SU-DHL-6 (cell line): ENCODE data around the gene PLSCR5.

Experiments used
- H2AFZ ChIP-seq: fragments of 200-600 bp; sonication (generic); 2 replicates; pipeline ENCODE4 v1.6.1; 2014; ENCODE audit warnings: low read depth, mild to moderate bottlenecking, moderate library complexity, mixed read lengths, antibody characterized with exemption, low read length; ENCODE audit not compliant: severe bottlenecking
- H3F3A ChIP-seq: fragments of 200-600 bp; shearing (Covaris generic); 2 replicates; pipeline ENCODE4 v1.6.0; 2016; ENCODE audit warnings: antibody characterized with exemption, mild to moderate bottlenecking; ENCODE audit not compliant: insufficient read depth
- H3K27ac ChIP-seq: fragments of 200-600 bp; sonication (generic); 2 replicates; pipeline ENCODE4 v1.5.1; 2016; ENCODE audit warnings: low read depth, mild to moderate bottlenecking, low read length, moderate library complexity, mixed read lengths
- H3K27me3 ChIP-seq: fragments of 200-600 bp; sonication (generic), shearing (Covaris generic); 2 replicates; pipeline ENCODE4 v1.6.0; 2014; ENCODE audit warnings: mild to moderate bottlenecking, low read length
- H3K36me3 ChIP-seq: fragments of 200-600 bp; sonication (generic); 2 replicates; pipeline ENCODE4 v1.6.1; 2014; ENCODE audit warnings: mild to moderate bottlenecking, low read length, mixed read lengths
- H3K4me2 ChIP-seq: fragments of 300-600, 200-600 bp; shearing (Covaris generic), sonication (generic); 2 replicates; pipeline ENCODE4 v1.6.0; 2014; ENCODE audit warnings: low read length, low read depth, mild to moderate bottlenecking; ENCODE audit not compliant: poor library complexity, severe bottlenecking
- H3K4me3 ChIP-seq: fragments of 200-600 bp; sonication (generic); 2 replicates; pipeline ENCODE4 v1.5.1; 2014; ENCODE audit warnings: antibody characterized with exemption, low read length, mild to moderate bottlenecking, mixed read lengths; ENCODE audit not compliant: insufficient read depth, poor library complexity, severe bottlenecking
- H3K79me2 ChIP-seq: fragments of 200-600 bp; sonication (generic); 2 replicates; pipeline ENCODE4 v1.6.1; 2014; ENCODE audit warnings: mild to moderate bottlenecking, low read length, moderate library complexity; ENCODE audit not compliant: insufficient read depth
- H3K9ac ChIP-seq: fragments of 200-600 bp; sonication (generic); 2 replicates; pipeline ENCODE4 v1.7.0; 2014; ENCODE audit warnings: mild to moderate bottlenecking, low read length
- H3K9me2 ChIP-seq: fragments of 200-600 bp; sonication (generic); replicated peaks from 2 replicates; pipeline ENCODE4 v1.6.1; 2014; ENCODE audit warnings: low read length; ENCODE audit not compliant: insufficient read depth
- H3K9me3 ChIP-seq: fragments of 200-600 bp; sonication (generic); 2 replicates; pipeline ENCODE4 v1.6.1; 2014; ENCODE audit warnings: low read length, mixed read lengths; ENCODE audit not compliant: insufficient read depth
- H4K20me1 ChIP-seq: fragments of 200-600 bp; sonication (generic); 2 replicates; pipeline ENCODE4 v1.6.1; 2014; ENCODE audit warnings: low read depth, mild to moderate bottlenecking, antibody characterized with exemption, low read length, moderate library complexity, mixed read lengths
- CTCF ChIP-seq: fragments of 200-600 bp; sonication (generic); IDR thresholded peaks from one replicate; pipeline ENCODE4 v1.5.1; 2017; ENCODE audit warnings: antibody characterized with exemption, mild to moderate bottlenecking, low read length, moderate library complexity; ENCODE audit not compliant: insufficient read depth, poor library complexity, severe bottlenecking
- EZH2phosphoT487 ChIP-seq: fragments of 200-600 bp; sonication (generic), shearing (Covaris generic); conservative IDR thresholded peaks from 2 replicates; pipeline ENCODE4 v1.6.1; 2018; ENCODE audit warnings: mild to moderate bottlenecking, antibody characterized with exemption, low read length, moderate library complexity, mixed read lengths

PLSCR5 gene

GRCh38 chr3:146646261-146646660 is 41.1 kb upstream of the PLSCR5 start:
- Histone ChIP-seq H3K4me3 (no peak overlapping the region), H3K27me3 (no peaks in the 10 kb centered on the region), H3F3A (no peaks in the 10 kb centered on the region), H3K27ac (no peak overlapping the region), H4K20me1 (no peaks in the 10 kb centered on the region), H3K79me2 (no peaks in the 10 kb centered on the region), H3K9me3 (no peaks in the 10 kb centered on the region), H2AFZ (no peak overlapping the region), H3K9ac (no peak overlapping the region), H3K9me2 (no peaks in the 10 kb centered on the region), H3K36me3 (no peaks in the 10 kb centered on the region), H3K4me2 (no peak overlapping the region)
- no peak for TF ChIP-seq EZH2phosphoT487
- no peak for TF ChIP-seq CTCF

GRCh38 chr3:146640955-146641867 is 36.1 kb upstream of the PLSCR5 start:
- H3K4me3 ChIP-seq, result no peak overlapping the region
- no peak for TF ChIP-seq EZH2phosphoT487
- TF ChIP-seq CTCF, result peak; percentile 50
- H3K9me2 ChIP-seq, result no peaks in the 10 kb centered on the region
- H3K27ac ChIP-seq, result no peak overlapping the region
- H2AFZ ChIP-seq, result no peak overlapping the region
- H3K79me2 ChIP-seq, result no peaks in the 10 kb centered on the region
- no peaks in the 10 kb centered on the region for H3K9me3 ChIP-seq
- no peaks in the 10 kb centered on the region for H3F3A ChIP-seq
- no peaks in the 10 kb centered on the region for H3K36me3 ChIP-seq
- H4K20me1 ChIP-seq, result no peaks in the 10 kb centered on the region
- H3K27me3 ChIP-seq, result no peaks in the 10 kb centered on the region
- H3K9ac ChIP-seq, result no peak overlapping the region
- no peak overlapping the region for H3K4me2 ChIP-seq

- no peak overlapping the region for H3K9ac ChIP-seq
- H3K9me2 ChIP-seq, result no peaks in the 10 kb centered on the region
- H2AFZ ChIP-seq, result no peak overlapping the region
- no peak overlapping the region for H3K4me3 ChIP-seq
- no peaks in the 10 kb centered on the region for H3K9me3 ChIP-seq
- no peaks in the 10 kb centered on the region for H3K36me3 ChIP-seq
- H3K4me2 ChIP-seq, result no peak overlapping the region
- H4K20me1 ChIP-seq, result no peaks in the 10 kb centered on the region
- no peaks in the 10 kb centered on the region for H3K27me3 ChIP-seq
- no peak overlapping the region for H3K27ac ChIP-seq
- no peak for TF ChIP-seq CTCF
- no peak for TF ChIP-seq EZH2phosphoT487
- H3F3A ChIP-seq, result no peaks in the 10 kb centered on the region
- H3K79me2 ChIP-seq, result no peaks in the 10 kb centered on the region
These were observed 35.2 kb upstream of the PLSCR5 start for GRCh38 chr3:146640361-146640760.
